Adrenal gland (tissue), 12 donors: Measurements from ENCODE around the gene RTP2. TPM values are rescaled to one million over a fixed set of nuclear protein-coding genes. Genes with fewer than 3 reads are reported as not detected.

Source experiments
- DNase-seq, 7 donors: peaks; one replicate each; pipeline ENCODE4 v3.0.0-alpha.2; 2019 to 2020
- H3K27ac ChIP-seq, 5 donors: fragments of 200-600 bp; sonication (generic) in 4 of 5; 1 replicate in 3 of 5; 2 replicates in 2 of 5; pipeline versions ENCODE4 v1.5.1 to v1.8.0; 2016 to 2020; ENCODE audit warnings: mild to moderate bottlenecking in 1 of 5
- H3K27me3 ChIP-seq: fragments of 200-600 bp; 2 replicates; pipeline ENCODE4 v1.8.0; 2021
- H3K36me3 ChIP-seq, 2 donors: fragments of 200-600 bp; replicated peaks in 1 of 2; 1 replicate in 1 of 2; 2 replicates in 1 of 2; pipeline versions ENCODE4 v1.5.1 to v1.8.0; 2018 to 2022
- H3K4me1 ChIP-seq, 2 donors: fragments of 200-600 bp; replicated peaks in 1 of 2; 1 replicate in 1 of 2; 2 replicates in 1 of 2; pipeline versions ENCODE4 v1.5.1 to v1.8.0; 2018 to 2021
- H3K4me3 ChIP-seq, 4 donors: fragments of 200-600 bp; sonication (generic) in 3 of 4; one replicate each; pipeline ENCODE4 v1.5.1; 2016 to 2018
- H3K9me3 ChIP-seq, 3 donors: fragments of 200-600 bp; sonication (generic) in 1 of 3; replicated peaks in 1 of 3; 1 replicate in 2 of 3; 2 replicates in 1 of 3; pipeline versions ENCODE4 v1.5.1 to v1.8.0; 2016 to 2021
- CTCF ChIP-seq, 6 experiments: fragments of 450-650 bp in 4 of 6; fragments of 200-600 bp in 2 of 6; sonication (generic) in 1 of 6; IDR thresholded peaks; 1 replicate in 5 of 6; 2 replicates in 1 of 6; pipeline versions ENCODE4 v1.5.1 to v1.8.0; 2016 to 2021; ENCODE audit warnings: antibody characterized with exemption in 6 of 6, mild to moderate bottlenecking in 2 of 6, moderate library complexity in 1 of 6
- POLR2A ChIP-seq, 2 donors: fragments of 450-650 bp; IDR thresholded peaks; one replicate each; pipeline ENCODE4 v1.6.1; 2017; ENCODE audit warnings: antibody characterized with exemption in 2 of 2, mild to moderate bottlenecking in 2 of 2, moderate library complexity in 1 of 2
- WGBS, 4 donors: extraction: QIAGEN DNeasy Blood & Tissue Kit in 2 of 4; methylation state at CpG; one replicate each; pipeline versions ENCODE4 v1.1.5 to v1.1.7; 2013 to 2017; 5-methylcytosine and 5-hydroxymethylcytosine counted together
- intact Hi-C, 2 donors: fragments of 100-400 bp; cut with DNase I; formaldehyde crosslinking; loops; one replicate each; pipeline versions ENCODE4 v1.14.1 to v1.15.0; 2022 to 2023
- polyA plus RNA-seq, 3 donors: library from polyadenylated mRNA; stranded (reverse); fragments of 200-250 nt in 2 of 3; fragments of 350-450 nt in 1 of 3; fragmentation: Illumina TruSeq in 1 of 3; extraction: RNeasy Lipid Tissue Mini Kit (QIAGEN cat#74804) in 1 of 3; gene quantifications; one replicate each; pipeline ENCODE4 v1.2.3, GENCODE V29; 2013 to 2014
- total RNA-seq, 9 donors: library from RNA; depleted of rRNA in 4 of 9; stranded (reverse); fragments of >200 nt in 4 of 9; fragments of 120-200 nt in 1 of 9; fragmentation: NEBNext Ultra II Directional in 1 of 9; extraction: Animal tissue kit (Norgen Biotek cat#: 25700) in 1 of 9; gene quantifications; one replicate each; pipeline versions ENCODE4 v1.1.0 to v1.2.4, GENCODE V29; 2013 to 2023
- donor health status: healthy with polysubstance abuse.
- donor health status: Bipolar disorder and iron deficiency.
- donor health status: DM: yes; HTN: yes; CAD: no.
- donor health status: DM: no; HTN: no; CAD: no.
- donor health status: DM: no; HTN: no; CAD: no.
- donor health status: DM: yes; HTN: yes; CAD: no.

The RTP2 gene
- total and polyA plus RNA-seq, 12 donors = 0.28 TPM; not detected in 11

- no peaks in the 10 kb centered on the region for H3K4me1 ChIP-seq
- intact Hi-C loops = no loop called here
- no peak within 1 kb of the TSS for H3K27ac ChIP-seq
- H3K36me3 ChIP-seq = no peaks in the 10 kb centered on the region
- TF ChIP-seq POLR2A (IDR thresholded peaks at IDR 0.05) (peak in 1 of 2 donors; percentile 49), CTCF (IDR thresholded peaks at IDR 0.05) (no peak)
- peaks cover 20% of the 10 kb centered on the region for H3K27me3 ChIP-seq
- H3K9me3 ChIP-seq = no peaks in the 10 kb centered on the region
- 4 to 11% (median 7%) methylated on average over 27 to 46 of the region's 46 CpGs for WGBS, 4 donors
- no peak within 1 kb of the TSS for H3K4me3 ChIP-seq
- DNase-seq = peak in 6 of 7 donors; percentile 35 to 49 (median 41)
These were observed 32.5 kb downstream of the RTP2 start, which contains the start of gene SST for GRCh38 chr3:187669675-187670504. Gene SST (minus strand): TSS chr3:187670394. CDS start chr3:187670291, 103 bp downstream.

- no peaks in the 10 kb centered on the region for H3K9me3 ChIP-seq
- no peak for DNase-seq
- intact Hi-C loops = no loop called here
- no peak overlapping the region for H3K27ac ChIP-seq
- TF ChIP-seq CTCF (IDR thresholded peaks at IDR 0.05) (no peak), POLR2A (IDR thresholded peaks at IDR 0.05) (no peak)
- H3K4me1 ChIP-seq = no peaks in the 10 kb centered on the region
- H3K27me3 ChIP-seq = peaks cover 20% of the 10 kb centered on the region
- no peaks in the 10 kb centered on the region for H3K36me3 ChIP-seq
- no peak overlapping the region for H3K4me3 ChIP-seq
These were observed 34.8 kb downstream of the RTP2 start for GRCh38 chr3:187667526-187667925.

- H3K27ac ChIP-seq = no peak overlapping the region
- no peaks in the 10 kb centered on the region for H3K36me3 ChIP-seq
- H3K27me3 ChIP-seq = peaks cover 9% of the 10 kb centered on the region
- 64 to 80% (median 66%) methylated on average over 3 of the region's 3 CpGs for WGBS, 4 donors
- DNase-seq = no peak
- TF ChIP-seq CTCF (IDR thresholded peaks at IDR 0.05) (no peak), POLR2A (IDR thresholded peaks at IDR 0.05) (no peak)
- H3K4me1 ChIP-seq = no peaks in the 10 kb centered on the region
- intact Hi-C loops = no loop called here
- no peak overlapping the region for H3K4me3 ChIP-seq
- no peaks in the 10 kb centered on the region for H3K9me3 ChIP-seq
These were observed 36.5 kb downstream of the RTP2 start for GRCh38 chr3:187665764-187666402.

GRCh38 chr3:187665010-187665409, 37.3 kb downstream of the RTP2 start:
- Histone ChIP-seq H3K9me3 (no peaks in the 10 kb centered on the region), H3K27ac (no peak overlapping the region), H3K36me3 (no peaks in the 10 kb centered on the region), H3K4me3 (no peak overlapping the region), H3K4me1 (no peaks in the 10 kb centered on the region), H3K27me3 (peaks cover 9% of the 10 kb centered on the region)
- intact Hi-C loops = no loop called here
- no peak for DNase-seq
- TF ChIP-seq POLR2A (IDR thresholded peaks at IDR 0.05) (no peak), CTCF (IDR thresholded peaks at IDR 0.05) (no peak)
